GM12873 (cell line): Measurements from ENCODE around the gene ZMIZ1.

Experiments
- TF ChIP-seq, protein P1 (sequence below): IDR thresholded peaks from 2 replicates; pipeline ENCODE4 v1.5.1; 2012; ENCODE audit warnings: low read depth, mild to moderate bottlenecking, moderate library complexity, low read length, control low read depth; ENCODE audit not compliant: insufficient read depth; ENCODE audit errors: missing control alignments

Gene ZMIZ1

DNA sequence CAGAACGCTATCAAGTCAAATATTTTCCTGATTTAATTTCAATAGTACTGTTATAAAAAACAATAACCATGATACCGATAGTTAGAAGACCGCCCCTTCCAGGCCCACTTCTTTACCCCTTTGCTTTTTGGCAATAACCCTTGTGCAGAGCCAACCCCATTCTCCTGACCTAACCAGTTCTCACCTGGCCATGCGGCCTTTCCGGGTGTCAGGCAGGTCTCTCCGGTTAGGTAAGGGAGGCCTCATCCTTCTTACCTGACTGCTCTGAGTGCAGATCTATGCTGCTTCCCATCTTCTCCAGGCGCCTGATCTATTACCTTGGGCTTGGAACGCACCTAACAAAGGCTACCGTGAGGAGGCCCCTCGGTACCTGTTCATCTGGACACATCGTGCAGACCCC is 26.6 kb downstream of the ZMIZ1 start:
- TF ChIP-seq, protein P1, sequence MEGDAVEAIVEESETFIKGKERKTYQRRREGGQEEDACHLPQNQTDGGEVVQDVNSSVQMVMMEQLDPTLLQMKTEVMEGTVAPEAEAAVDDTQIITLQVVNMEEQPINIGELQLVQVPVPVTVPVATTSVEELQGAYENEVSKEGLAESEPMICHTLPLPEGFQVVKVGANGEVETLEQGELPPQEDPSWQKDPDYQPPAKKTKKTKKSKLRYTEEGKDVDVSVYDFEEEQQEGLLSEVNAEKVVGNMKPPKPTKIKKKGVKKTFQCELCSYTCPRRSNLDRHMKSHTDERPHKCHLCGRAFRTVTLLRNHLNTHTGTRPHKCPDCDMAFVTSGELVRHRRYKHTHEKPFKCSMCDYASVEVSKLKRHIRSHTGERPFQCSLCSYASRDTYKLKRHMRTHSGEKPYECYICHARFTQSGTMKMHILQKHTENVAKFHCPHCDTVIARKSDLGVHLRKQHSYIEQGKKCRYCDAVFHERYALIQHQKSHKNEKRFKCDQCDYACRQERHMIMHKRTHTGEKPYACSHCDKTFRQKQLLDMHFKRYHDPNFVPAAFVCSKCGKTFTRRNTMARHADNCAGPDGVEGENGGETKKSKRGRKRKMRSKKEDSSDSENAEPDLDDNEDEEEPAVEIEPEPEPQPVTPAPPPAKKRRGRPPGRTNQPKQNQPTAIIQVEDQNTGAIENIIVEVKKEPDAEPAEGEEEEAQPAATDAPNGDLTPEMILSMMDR: no peak

GRCh38 chr10:79096514-79096913 is 27.7 kb downstream of the ZMIZ1 start:
- TF ChIP-seq, protein P1: no peak

DNA sequence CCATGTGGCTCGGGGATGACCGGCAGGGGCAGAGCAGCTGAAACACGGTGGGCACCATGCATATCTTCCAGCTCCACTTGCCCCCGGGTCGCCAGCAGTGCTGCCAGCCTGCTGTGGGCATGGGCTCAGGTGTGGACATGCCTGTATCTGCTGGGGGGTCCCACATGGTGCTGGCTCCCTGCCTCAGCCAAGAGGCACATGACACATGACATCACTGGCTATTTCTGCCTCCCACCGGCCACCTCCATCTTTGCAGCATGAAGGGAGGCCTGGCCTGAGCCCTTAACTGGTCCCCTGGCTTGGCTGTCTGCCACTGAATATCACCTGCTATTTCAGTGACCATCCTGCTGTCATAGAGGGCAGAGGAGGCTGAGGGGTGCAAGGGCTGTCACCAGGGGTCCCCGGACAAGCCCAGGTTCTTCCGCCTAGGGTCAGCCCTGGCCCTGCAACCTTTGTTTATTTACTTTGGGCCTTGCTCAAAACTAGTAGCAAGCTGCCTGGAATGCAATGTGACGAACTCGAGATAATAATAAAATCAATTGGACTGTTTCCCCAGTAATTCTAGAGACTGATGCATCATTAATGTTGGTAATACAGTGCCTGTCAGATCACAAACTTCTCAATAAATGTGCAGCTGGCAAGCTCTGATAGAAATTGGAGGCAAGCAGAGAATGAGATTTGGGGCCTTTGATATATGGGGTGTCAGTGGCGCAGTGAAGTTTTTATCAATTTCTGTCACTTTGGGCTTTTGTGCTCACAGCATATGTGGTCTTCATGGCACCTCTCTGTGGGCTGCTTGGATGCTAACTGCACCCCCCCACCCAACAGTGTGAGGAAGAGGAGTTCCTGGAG is 28.5 kb downstream of the ZMIZ1 start:
- TF ChIP-seq, protein P1: no peak

- TF ChIP-seq, protein P1: no peak
These were observed 29.3 kb downstream of the ZMIZ1 start for GRCh38 chr10:79098061-79098460.

DNA sequence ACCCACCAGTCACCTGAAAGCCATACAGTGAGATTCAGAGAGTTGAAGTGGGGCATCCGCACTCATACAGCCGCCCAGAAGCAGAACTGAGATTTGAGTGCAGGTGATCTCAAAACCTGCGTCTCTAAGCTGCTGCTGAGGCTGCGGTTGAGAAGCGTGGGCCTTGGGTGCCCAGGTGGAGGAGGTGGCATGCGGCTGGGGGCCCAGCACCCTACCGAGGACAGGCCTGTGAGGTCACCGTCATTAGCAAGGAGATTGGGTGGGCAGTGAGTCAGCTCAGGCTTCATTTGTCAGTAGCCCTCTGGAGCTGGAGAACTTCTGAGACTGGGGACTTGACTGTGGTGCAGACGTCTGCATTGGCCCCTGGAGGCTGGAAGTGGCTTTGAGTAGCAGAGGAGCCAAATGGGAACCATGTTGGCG is 29.8 kb downstream of the ZMIZ1 start:
- TF ChIP-seq, protein P1: peak; percentile 12

DNA sequence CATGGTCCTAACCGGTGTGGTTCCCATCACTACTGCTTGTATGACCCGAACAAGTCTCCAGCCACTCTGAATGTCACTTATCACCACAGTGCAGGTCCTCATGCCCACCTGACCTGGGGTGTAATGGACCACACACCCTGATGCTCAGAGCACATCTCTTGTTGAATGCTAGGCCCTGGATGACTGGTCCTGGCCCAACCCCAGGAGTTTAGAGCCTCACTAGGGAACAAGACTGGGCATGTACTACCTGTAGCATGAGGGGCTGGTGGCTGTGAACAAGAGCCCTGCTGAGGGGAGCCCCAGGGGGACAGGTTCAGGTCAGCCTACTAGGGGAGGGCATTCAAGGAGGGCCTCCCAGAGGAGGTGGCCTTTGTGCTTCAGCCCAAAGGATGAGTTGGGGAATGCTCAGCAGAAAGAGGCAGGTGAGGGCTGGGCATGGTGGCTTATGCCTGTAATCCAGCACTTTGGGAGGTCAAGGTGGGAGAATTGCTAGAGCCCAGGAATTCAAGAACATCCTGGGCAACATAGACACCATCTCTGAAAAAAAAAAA is 31.2 kb downstream of the ZMIZ1 start:
- TF ChIP-seq, protein P1: no peak

DNA sequence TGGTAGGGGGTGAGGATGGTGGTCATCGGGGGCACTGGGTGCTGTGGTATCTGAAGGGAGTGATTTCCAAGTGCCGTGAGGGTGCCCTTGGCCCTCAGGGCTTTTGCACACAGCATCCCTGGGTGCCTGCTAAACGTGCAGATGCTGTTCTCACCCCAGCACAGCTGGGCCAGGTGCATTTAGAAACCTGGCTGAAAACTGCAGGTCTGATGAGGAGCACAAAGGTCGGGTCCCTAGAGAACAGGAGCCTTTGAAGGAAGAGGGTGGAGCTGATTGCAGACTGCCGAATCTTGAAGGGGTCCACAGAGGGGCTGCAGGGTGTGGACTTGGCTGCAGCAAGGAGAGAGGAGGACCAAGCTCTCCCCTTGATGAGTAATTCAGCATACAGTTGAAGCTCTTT is 32.0 kb downstream of the ZMIZ1 start:
- TF ChIP-seq, protein P1: no peak
